Ishikawa (cell line): ENCODE measurements around the gene PAPSS2.

Experiments used
- CEBPB ChIP-seq: IDR thresholded peaks from 2 replicates; pipeline ENCODE4 v1.6.1; 2012
- CREB1 ChIP-seq: IDR thresholded peaks from 2 replicates; pipeline ENCODE4 v1.6.1; 2012; ENCODE audit warnings: low read depth
- EGR1 ChIP-seq: IDR thresholded peaks from 2 replicates; pipeline ENCODE4 v1.6.1; 2012
- EP300 ChIP-seq: IDR thresholded peaks from 2 replicates; pipeline ENCODE4 v1.6.1; 2012; ENCODE audit warnings: borderline replicate concordance
- FOXM1 ChIP-seq: IDR thresholded peaks from 2 replicates; pipeline ENCODE4 v1.6.1; 2012; ENCODE audit warnings: low read depth, borderline replicate concordance
- MAX ChIP-seq: IDR thresholded peaks from 2 replicates; pipeline ENCODE4 v1.6.1; 2012
- NFIC ChIP-seq: IDR thresholded peaks from 2 replicates; pipeline ENCODE4 v1.6.1; 2012
- RAD21 ChIP-seq: IDR thresholded peaks from 2 replicates; pipeline ENCODE4 v1.6.1; 2012; ENCODE audit warnings: low read depth
- TAF1 ChIP-seq: IDR thresholded peaks from 2 replicates; pipeline ENCODE4 v1.6.1; 2012; ENCODE audit warnings: low read depth, mild to moderate bottlenecking
- TCF12 ChIP-seq: IDR thresholded peaks from 2 replicates; pipeline ENCODE4 v1.6.1; 2012; ENCODE audit warnings: low read depth
- TEAD4 ChIP-seq: IDR thresholded peaks from 2 replicates; pipeline ENCODE4 v1.6.1; 2012
- YY1 ChIP-seq: IDR thresholded peaks from 2 replicates; pipeline ENCODE4 v1.6.1; 2012; ENCODE audit warnings: low read depth
- ZBTB7A ChIP-seq: IDR thresholded peaks from 2 replicates; pipeline ENCODE4 v1.6.1; 2012; ENCODE audit warnings: low read depth
- TF ChIP-seq, protein P1 (sequence below): IDR thresholded peaks from 2 replicates; pipeline ENCODE4 v1.6.1; 2012; ENCODE audit warnings: low read depth, mild to moderate bottlenecking
- TF ChIP-seq, protein P2 (sequence below): IDR thresholded peaks from 2 replicates; pipeline ENCODE4 v1.6.1; 2012

Gene PAPSS2

GRCh38 chr10:87722716-87723115 is 63.0 kb downstream of the PAPSS2 start:
- no peak for TF ChIP-seq FOXM1
- TF ChIP-seq, protein P1, sequence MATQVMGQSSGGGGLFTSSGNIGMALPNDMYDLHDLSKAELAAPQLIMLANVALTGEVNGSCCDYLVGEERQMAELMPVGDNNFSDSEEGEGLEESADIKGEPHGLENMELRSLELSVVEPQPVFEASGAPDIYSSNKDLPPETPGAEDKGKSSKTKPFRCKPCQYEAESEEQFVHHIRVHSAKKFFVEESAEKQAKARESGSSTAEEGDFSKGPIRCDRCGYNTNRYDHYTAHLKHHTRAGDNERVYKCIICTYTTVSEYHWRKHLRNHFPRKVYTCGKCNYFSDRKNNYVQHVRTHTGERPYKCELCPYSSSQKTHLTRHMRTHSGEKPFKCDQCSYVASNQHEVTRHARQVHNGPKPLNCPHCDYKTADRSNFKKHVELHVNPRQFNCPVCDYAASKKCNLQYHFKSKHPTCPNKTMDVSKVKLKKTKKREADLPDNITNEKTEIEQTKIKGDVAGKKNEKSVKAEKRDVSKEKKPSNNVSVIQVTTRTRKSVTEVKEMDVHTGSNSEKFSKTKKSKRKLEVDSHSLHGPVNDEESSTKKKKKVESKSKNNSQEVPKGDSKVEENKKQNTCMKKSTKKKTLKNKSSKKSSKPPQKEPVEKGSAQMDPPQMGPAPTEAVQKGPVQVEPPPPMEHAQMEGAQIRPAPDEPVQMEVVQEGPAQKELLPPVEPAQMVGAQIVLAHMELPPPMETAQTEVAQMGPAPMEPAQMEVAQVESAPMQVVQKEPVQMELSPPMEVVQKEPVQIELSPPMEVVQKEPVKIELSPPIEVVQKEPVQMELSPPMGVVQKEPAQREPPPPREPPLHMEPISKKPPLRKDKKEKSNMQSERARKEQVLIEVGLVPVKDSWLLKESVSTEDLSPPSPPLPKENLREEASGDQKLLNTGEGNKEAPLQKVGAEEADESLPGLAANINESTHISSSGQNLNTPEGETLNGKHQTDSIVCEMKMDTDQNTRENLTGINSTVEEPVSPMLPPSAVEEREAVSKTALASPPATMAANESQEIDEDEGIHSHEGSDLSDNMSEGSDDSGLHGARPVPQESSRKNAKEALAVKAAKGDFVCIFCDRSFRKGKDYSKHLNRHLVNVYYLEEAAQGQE, result no peak
- no peak for TF ChIP-seq TCF12
- no peak for TF ChIP-seq CREB1

DNA sequence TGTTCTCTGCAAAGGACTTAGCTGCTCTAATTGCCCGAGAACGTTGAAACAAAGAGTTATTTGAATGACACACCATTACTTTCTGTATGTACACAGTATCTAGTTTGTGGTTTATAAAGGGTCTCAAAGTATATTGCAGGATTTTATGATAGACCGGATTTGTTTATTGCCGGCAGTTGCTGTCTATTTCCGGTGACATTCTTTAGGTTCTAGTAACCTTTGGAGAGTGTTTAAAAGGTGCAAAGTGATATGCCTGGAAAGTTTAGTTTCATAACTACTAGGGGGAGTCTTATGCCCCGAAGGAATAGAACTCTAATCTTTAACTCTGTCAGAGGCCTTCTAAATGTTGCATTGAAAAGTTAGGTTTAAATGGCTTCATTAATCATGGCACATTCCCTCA is 63.8 kb downstream of the PAPSS2 start:
- TF ChIP-seq, protein P2, sequence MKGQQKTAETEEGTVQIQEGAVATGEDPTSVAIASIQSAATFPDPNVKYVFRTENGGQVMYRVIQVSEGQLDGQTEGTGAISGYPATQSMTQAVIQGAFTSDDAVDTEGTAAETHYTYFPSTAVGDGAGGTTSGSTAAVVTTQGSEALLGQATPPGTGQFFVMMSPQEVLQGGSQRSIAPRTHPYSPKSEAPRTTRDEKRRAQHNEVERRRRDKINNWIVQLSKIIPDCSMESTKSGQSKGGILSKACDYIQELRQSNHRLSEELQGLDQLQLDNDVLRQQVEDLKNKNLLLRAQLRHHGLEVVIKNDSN, result no peak
- no peak for TF ChIP-seq TEAD4
- TF ChIP-seq MAX, result no peak
- TF ChIP-seq TCF12, result no peak
- no peak for TF ChIP-seq YY1
- TF ChIP-seq, protein P1, result no peak
- no peak for TF ChIP-seq FOXM1
- TF ChIP-seq CEBPB, result no peak
- no peak for TF ChIP-seq ZBTB7A
- no peak for TF ChIP-seq EGR1

DNA sequence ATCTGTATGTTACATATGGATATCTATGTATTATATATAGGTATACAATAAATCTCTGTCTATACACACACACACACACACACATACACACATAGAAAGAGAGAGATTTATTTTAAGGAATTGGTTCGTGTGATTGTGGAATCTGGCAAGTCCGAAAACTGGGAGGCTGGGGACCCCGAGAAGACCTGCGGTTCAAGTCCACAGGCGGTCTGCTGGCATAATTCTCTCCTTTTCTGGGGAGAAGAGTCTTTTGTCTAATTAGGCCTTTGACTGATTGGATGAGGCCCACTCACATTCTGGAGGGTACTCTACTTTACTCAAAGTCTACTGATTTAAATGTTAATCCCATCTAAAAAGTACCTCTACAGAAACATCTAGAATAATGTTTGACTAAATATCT is 65.1 kb downstream of the PAPSS2 start:
- TF ChIP-seq TEAD4 (no peak), YY1 (no peak), NFIC (no peak), RAD21 (no peak), TAF1 (no peak), EGR1 (no peak), ZBTB7A (no peak), CREB1 (no peak), TCF12 (no peak), CEBPB (no peak), FOXM1 (no peak), MAX (no peak), EP300 (no peak)
- TF ChIP-seq, protein P2, result no peak
- TF ChIP-seq, protein P1, result no peak

GRCh38 chr10:87729940-87730339 is 70.3 kb downstream of the PAPSS2 start:
- TF ChIP-seq EGR1 (no peak), FOXM1 (no peak), TAF1 (no peak), YY1 (no peak), NFIC (no peak), RAD21 (no peak), CREB1 (no peak), EP300 (no peak), ZBTB7A (no peak), TEAD4 (no peak), TCF12 (no peak), CEBPB (no peak), MAX (no peak)
- TF ChIP-seq, protein P2, result no peak
- TF ChIP-seq, protein P1, result no peak
